Measurements from ENCODE around the gene LRRTM2.

- TF ChIP-seq POLR2A (IDR thresholded peaks at IDR 0.05): no peak
- no peak for TF ChIP-seq CTCF (IDR thresholded peaks at IDR 0.05)
- no peak for TF ChIP-seq POLR2AphosphoS5 (IDR thresholded peaks at IDR 0.05)
Observed at GRCh38 chr5:138878437-138879235, 3.5 kb upstream of the LRRTM2 start.

All from gastroesophageal sphincter (tissue), 3 donors.